Breast epithelium (tissue), 4 donors: Measurements from ENCODE around the gene RAPGEF4. TPM values are rescaled to one million over a fixed set of nuclear protein-coding genes. Genes with fewer than 3 reads are reported as not detected.

Experiments used
- DNase-seq, 2 donors: peaks; one replicate each; pipeline ENCODE4 v3.0.0-alpha.2; 2019; ENCODE audit warnings: low spot score in 2 of 2
- H3K27ac ChIP-seq, 2 donors: fragments of 200-600 bp; sonication (generic) in 1 of 2; one replicate each; pipeline ENCODE4 v1.5.1; 2016 to 2019; ENCODE audit warnings: mild to moderate bottlenecking in 1 of 2
- H3K27me3 ChIP-seq, 2 donors: fragments of 200-600 bp; sonication (generic) in 1 of 2; one replicate each; pipeline versions ENCODE4 v1.5.1 to v1.6.0; 2017 to 2019; ENCODE audit warnings: control low read depth in 1 of 2, mild to moderate bottlenecking in 1 of 2
- H3K36me3 ChIP-seq: fragments of 200-600 bp; one replicate; pipeline ENCODE4 v1.5.1; 2019
- H3K4me1 ChIP-seq, 2 donors: fragments of 200-600 bp; sonication (generic); one replicate each; pipeline ENCODE4 v1.5.1; 2016 to 2019; ENCODE audit warnings: control low read depth in 1 of 2
- H3K4me3 ChIP-seq, 3 donors: fragments of 200-600 bp; sonication (generic); 1 replicate in 2 of 3; 2 replicates in 1 of 3; pipeline ENCODE4 v1.5.1; 2016 to 2019; ENCODE audit warnings: mild to moderate bottlenecking in 3 of 3, moderate library complexity in 2 of 3
- H3K9me3 ChIP-seq, 2 donors: fragments of 200-600 bp; sonication (generic) in 1 of 2; one replicate each; pipeline ENCODE4 v1.5.1; 2016 to 2019; ENCODE audit warnings: control low read depth in 1 of 2
- CTCF ChIP-seq, 3 donors: fragments of 450-650 bp; IDR thresholded peaks; one replicate each; pipeline ENCODE4 v1.5.1; 2016 to 2017; ENCODE audit warnings: antibody characterized with exemption in 3 of 3, mild to moderate bottlenecking in 3 of 3, moderate library complexity in 3 of 3
- POLR2A ChIP-seq: fragments of 450-650 bp; IDR thresholded peaks from one replicate; pipeline ENCODE4 v1.6.1; 2016; ENCODE audit warnings: antibody characterized with exemption, mild to moderate bottlenecking, moderate library complexity
- POLR2AphosphoS5 ChIP-seq, 3 donors: sonication (generic); formaldehyde crosslinking; IDR thresholded peaks; one replicate each; pipeline ENCODE4 v1.6.1; 2017; ENCODE audit warnings: antibody characterized with exemption in 3 of 3
- intact Hi-C: fragments of 100-400 bp; cut with DNase I; formaldehyde crosslinking; loops from one replicate; pipeline ENCODE4 v1.15.1; 2023; ENCODE audit warnings: low total_unique reads
- total RNA-seq, 3 donors: library from RNA; depleted of rRNA; stranded (reverse); fragments of >200 nt; gene quantifications; one replicate each; pipeline ENCODE4 v1.1.0, GENCODE V29; 2016

Gene RAPGEF4
- total RNA-seq, 3 donors from 2014 or later, result 7.7 to 12.8 (median 11.6) TPM

GRCh38 chr2:172909454-172909853 is 173.8 kb downstream of the RAPGEF4 start:
- H3K4me1 ChIP-seq, result no peaks in the 10 kb centered on the region
- no peaks in the 10 kb centered on the region for H3K36me3 ChIP-seq
- H3K4me3 ChIP-seq, result no peak overlapping the region
- TF ChIP-seq POLR2A, result no peak
- TF ChIP-seq POLR2AphosphoS5 (IDR thresholded peaks at IDR 0.05), result no peak
- no peak for TF ChIP-seq CTCF (IDR thresholded peaks at IDR 0.05)
- DNase-seq, result no peak
- intact Hi-C loops, result no loop called here
- no peak overlapping the region for H3K27ac ChIP-seq
- no peaks in the 10 kb centered on the region for H3K9me3 ChIP-seq
- H3K27me3 ChIP-seq, result no peaks in the 10 kb centered on the region

- Histone ChIP-seq H3K27me3 (no peaks in the 10 kb centered on the region), H3K36me3 (no peaks in the 10 kb centered on the region), H3K27ac (no peak overlapping the region), H3K9me3 (no peaks in the 10 kb centered on the region), H3K4me3 (no peak overlapping the region), H3K4me1 (no peaks in the 10 kb centered on the region)
- DNase-seq, result no peak
- intact Hi-C loops, result no loop called here
- TF ChIP-seq POLR2A (no peak), POLR2AphosphoS5 (IDR thresholded peaks at IDR 0.05) (no peak), CTCF (IDR thresholded peaks at IDR 0.05) (no peak)
Observed at GRCh38 chr2:172912266-172912665, 176.6 kb downstream of the RAPGEF4 start.

- Histone ChIP-seq H3K27me3 (no peaks in the 10 kb centered on the region), H3K36me3 (no peaks in the 10 kb centered on the region), H3K27ac (no peak overlapping the region), H3K4me3 (no peak overlapping the region), H3K9me3 (no peaks in the 10 kb centered on the region), H3K4me1 (no peaks in the 10 kb centered on the region)
- TF ChIP-seq POLR2AphosphoS5 (IDR thresholded peaks at IDR 0.05), result no peak
- TF ChIP-seq POLR2A, result no peak
- no peak for TF ChIP-seq CTCF (IDR thresholded peaks at IDR 0.05)
- intact Hi-C loops, result no loop called here
- DNase-seq, result no peak
Observed at GRCh38 chr2:172914341-172915008, 178.8 kb downstream of the RAPGEF4 start.

GRCh38 chr2:172917716-172918115 is 182.1 kb downstream of the RAPGEF4 start:
- H3K27me3 ChIP-seq, result no peaks in the 10 kb centered on the region
- intact Hi-C loops, result no loop called here
- H3K9me3 ChIP-seq, result no peaks in the 10 kb centered on the region
- H3K27ac ChIP-seq, result no peak overlapping the region
- no peak for TF ChIP-seq CTCF (IDR thresholded peaks at IDR 0.05)
- TF ChIP-seq POLR2AphosphoS5 (IDR thresholded peaks at IDR 0.05), result no peak
- no peak for TF ChIP-seq POLR2A
- H3K36me3 ChIP-seq, result no peaks in the 10 kb centered on the region
- no peak for DNase-seq
- H3K4me3 ChIP-seq, result no peak overlapping the region
- H3K4me1 ChIP-seq, result no peaks in the 10 kb centered on the region

GRCh38 chr2:172919732-172920131 is 184.1 kb downstream of the RAPGEF4 start:
- Histone ChIP-seq H3K27me3 (no peaks in the 10 kb centered on the region), H3K4me1 (no peaks in the 10 kb centered on the region), H3K9me3 (no peaks in the 10 kb centered on the region), H3K36me3 (no peaks in the 10 kb centered on the region), H3K27ac (no peak overlapping the region), H3K4me3 (no peak overlapping the region)
- TF ChIP-seq CTCF (IDR thresholded peaks at IDR 0.05), result no peak
- no peak for TF ChIP-seq POLR2A
- TF ChIP-seq POLR2AphosphoS5 (IDR thresholded peaks at IDR 0.05), result no peak
- intact Hi-C loops, result no loop called here
- no peak for DNase-seq
